SIG-M5 treated with dmso at 0.1 percent for 504 hours (cell line): ENCODE data around the gene TBX15.

Source experiments
- DNase-seq: peaks from one replicate; lab custom pipeline; 2025; ENCODE audit not compliant: unreplicated experiment; lab: John Stamatoyannopoulos, UW

The TBX15 gene

GRCh38 chr1:119002028-119002686, 14.0 kb upstream of the TBX15 start:
- DNase-seq, result peak; percentile 79

GRCh38 chr1:119001181-119002027, 13.3 kb upstream of the TBX15 start:
- no peak for DNase-seq

GRCh38 chr1:119000371-119001180, 12.4 kb upstream of the TBX15 start:
- no peak for DNase-seq

- DNase-seq, result no peak
These were observed 11.4 kb upstream of the TBX15 start for GRCh38 chr1:118999348-119000071.

- no peak for DNase-seq
These were observed 10.0 kb upstream of the TBX15 start for GRCh38 chr1:118998171-118998570.

- no peak for DNase-seq
These were observed 9.1 kb upstream of the TBX15 start for GRCh38 chr1:118997225-118997624.

- DNase-seq, result no peak
These were observed 7.3 kb upstream of the TBX15 start for GRCh38 chr1:118995312-118996016.

GRCh38 chr1:118993700-118994026, 5.5 kb upstream of the TBX15 start:
- no peak for DNase-seq

- no peak for DNase-seq
These were observed 4.9 kb upstream of the TBX15 start for GRCh38 chr1:118992868-118993699.

- no peak for DNase-seq
These were observed 4.2 kb upstream of the TBX15 start for GRCh38 chr1:118992237-118992825.

GRCh38 chr1:118991448-118991847, 3.3 kb upstream of the TBX15 start:
- DNase-seq, result no peak

- no peak for DNase-seq
These were observed 2.5 kb upstream of the TBX15 start for GRCh38 chr1:118990513-118991152.

GRCh38 chr1:118989878-118990378, 1.8 kb upstream of the TBX15 start:
- DNase-seq, result no peak

- no peak for DNase-seq
These were observed 1.1 kb upstream of the TBX15 start for GRCh38 chr1:118989006-118989815.

GRCh38 chr1:118987468-118988185, 516 bp downstream of the TBX15 start:
- DNase-seq, result no peak

GRCh38 chr1:118986555-118987467, 1.3 kb downstream of the TBX15 start:
- DNase-seq, result no peak
